GM23338 (cell line): ENCODE data around the gene PDCD7. TPM values are rescaled to one million over a fixed set of nuclear protein-coding genes. Genes with fewer than 3 reads are reported as not detected.

Experiments used
- ATAC-seq: fragments of 200-7000 bp; cut with Tn5 transposase; 3 replicates; pipeline ENCODE4 v1.9.1; 2020
- DNase-seq: peaks from one replicate; pipeline ENCODE4 v3.0.0-alpha.2; 2015; ENCODE audit warnings: low spot score
- H2AFZ ChIP-seq: fragments of 200-600 bp; sonication (generic); 2 replicates; pipeline ENCODE4 v1.8.0; 2016; ENCODE audit warnings: antibody characterized with exemption, mild to moderate bottlenecking, moderate library complexity
- H3F3A ChIP-seq: fragments of 200-600 bp; sonication (generic); replicated peaks from 2 replicates; pipeline ENCODE4 v1.8.0; 2017; ENCODE audit warnings: antibody characterized with exemption, mixed run types, low read depth
- H3K27ac ChIP-seq: fragments of 200-600 bp; sonication (generic); 2 replicates; pipeline ENCODE4 v1.6.1; 2016; ENCODE audit warnings: low read depth
- H3K27me3 ChIP-seq: fragments of 200-600 bp; sonication (generic); 2 replicates; pipeline ENCODE4 v1.8.0; 2016; ENCODE audit warnings: mild to moderate bottlenecking, mixed run types, moderate library complexity; ENCODE audit not compliant: insufficient read depth
- H3K36me3 ChIP-seq: fragments of 200-600 bp; sonication (generic); 2 replicates; pipeline ENCODE4 v1.8.0; 2016; ENCODE audit warnings: mild to moderate bottlenecking; ENCODE audit not compliant: insufficient read depth
- H3K4me1 ChIP-seq: fragments of 200-600 bp; sonication (generic); 2 replicates; pipeline ENCODE4 v1.8.0; 2016; ENCODE audit warnings: mild to moderate bottlenecking, moderate library complexity; ENCODE audit not compliant: insufficient read depth
- H3K4me2 ChIP-seq: fragments of 200-600 bp; sonication (generic); 2 replicates; pipeline ENCODE4 v1.7.1; 2017; ENCODE audit warnings: mixed run types
- H3K4me3 ChIP-seq: fragments of 200-600 bp; sonication (generic); 2 replicates; pipeline ENCODE4 v1.6.1; 2016; ENCODE audit warnings: mixed run types
- H3K79me2 ChIP-seq: fragments of 200-600 bp; sonication (generic); replicated peaks from 2 replicates; pipeline ENCODE4 v1.8.0; 2017; ENCODE audit warnings: mild to moderate bottlenecking; ENCODE audit not compliant: insufficient read depth
- H3K9me2 ChIP-seq: fragments of 200-600 bp; sonication (generic); 2 replicates; pipeline ENCODE4 v1.8.0; 2017; ENCODE audit not compliant: insufficient read depth
- H4K20me1 ChIP-seq: fragments of 200-600 bp; sonication (generic); replicated peaks from 2 replicates; pipeline ENCODE4 v1.8.0; 2017; ENCODE audit warnings: mild to moderate bottlenecking; ENCODE audit not compliant: insufficient read depth
- H3K27ac Mint-ChIP-seq: 2 replicates; pipeline ENCODE4 v1.8.0; 2020; ENCODE audit warnings: inconsistent platforms, mild to moderate bottlenecking, moderate library complexity, mixed read lengths
- H3K27me3 Mint-ChIP-seq: 3 replicates; pipeline ENCODE4 v1.8.0; 2022; ENCODE audit warnings: low read depth, mild to moderate bottlenecking, moderate library complexity, mixed read lengths, inconsistent platforms; ENCODE audit not compliant: insufficient read depth, poor library complexity
- H3K36me3 Mint-ChIP-seq: 3 replicates; pipeline ENCODE4 v1.8.0; 2021; ENCODE audit warnings: low read depth, mild to moderate bottlenecking, inconsistent platforms, moderate library complexity, mixed read lengths
- H3K4me1 Mint-ChIP-seq: 3 replicates; pipeline ENCODE4 v1.8.0; 2020; ENCODE audit warnings: mild to moderate bottlenecking, inconsistent platforms, mixed read lengths
- H3K4me3 Mint-ChIP-seq: 3 replicates; pipeline ENCODE4 v1.8.0; 2021; ENCODE audit warnings: moderate library complexity, mild to moderate bottlenecking, inconsistent platforms, mixed read lengths
- H3K9me3 Mint-ChIP-seq: 3 replicates; pipeline ENCODE4 v1.8.0; 2020; ENCODE audit warnings: moderate library complexity, mild to moderate bottlenecking, inconsistent platforms, mixed read lengths
- CREB1 ChIP-seq: fragments of 250-450 bp; sonication (Bioruptor Pico); IDR thresholded peaks from 2 replicates; pipeline ENCODE4 v1.5.0; 2020; ENCODE audit warnings: low read depth, mild to moderate bottlenecking, moderate library complexity
- CTCF ChIP-seq, 2 experiments: fragments of 200-600 bp in 1 of 2; sonication (generic) in 1 of 2; conservative IDR thresholded peaks; 2 replicates each; pipeline versions ENCODE4 v1.5.1 to v1.6.1; 2016 to 2017; ENCODE audit warnings: antibody characterized with exemption in 2 of 2, low read depth in 2 of 2, mild to moderate bottlenecking in 2 of 2, moderate library complexity in 1 of 2
- ETS1 ChIP-seq: IDR thresholded peaks from 2 replicates; pipeline ENCODE4 v1.6.1; 2016; ENCODE audit warnings: antibody characterized with exemption
- EZH2 ChIP-seq: fragments of 200-600 bp; sonication (generic); IDR thresholded peaks from one replicate; pipeline ENCODE4 v1.8.0; 2017; ENCODE audit warnings: antibody characterized with exemption, mild to moderate bottlenecking, low read depth; ENCODE audit not compliant: unreplicated experiment
- EZH2phosphoT487 ChIP-seq: fragments of 200-600 bp; sonication (generic); IDR thresholded peaks from one replicate; pipeline ENCODE4 v1.8.1; 2018; ENCODE audit warnings: antibody characterized with exemption; ENCODE audit not compliant: unreplicated experiment
- JUNB ChIP-seq: IDR thresholded peaks from one replicate; pipeline ENCODE4 v1.6.1; 2016; ENCODE audit warnings: antibody characterized with exemption; ENCODE audit not compliant: unreplicated experiment
- NANOG ChIP-seq: IDR thresholded peaks from 2 replicates; pipeline ENCODE4 v1.6.1; 2016; ENCODE audit warnings: antibody characterized with exemption, borderline replicate concordance
- POLR2AphosphoS5 ChIP-seq: IDR thresholded peaks from 2 replicates; pipeline ENCODE4 v1.6.1; 2016; ENCODE audit warnings: antibody characterized with exemption, low read depth
- STAT1 ChIP-seq: IDR thresholded peaks from one replicate; pipeline ENCODE4 v1.6.1; 2016; ENCODE audit warnings: antibody characterized with exemption; ENCODE audit not compliant: unreplicated experiment
- ZNF114 ChIP-seq: fragments of 250-450 bp; sonication (Bioruptor Pico); IDR thresholded peaks from 2 replicates; pipeline ENCODE4 v1.5.0; 2020; ENCODE audit warnings: mild to moderate bottlenecking, moderate library complexity
- ZNF331 ChIP-seq: fragments of 250-450 bp; sonication (Bioruptor Pico); IDR thresholded peaks from 2 replicates; pipeline ENCODE4 v1.5.0; 2020; ENCODE audit warnings: low read depth, mild to moderate bottlenecking, moderate library complexity
- ZNF462 ChIP-seq: fragments of 250-450 bp; sonication (Bioruptor Pico); IDR thresholded peaks from 2 replicates; pipeline ENCODE4 v1.5.0; 2020; ENCODE audit warnings: mild to moderate bottlenecking, moderate library complexity
- polyA plus RNA-seq: library from polyadenylated mRNA; unstranded; fragments of >200 nt; fragmentation: Nextera tagmentation; extraction: Ambion mirVana; gene quantifications from 2 replicates; pipeline ENCODE4 v1.2.1, GENCODE V29; 2016
- total RNA-seq: library from RNA; depleted of rRNA; stranded (reverse); fragments of >200 nt; shearing (Covaris generic); gene quantifications from 2 replicates; pipeline ENCODE4 v1.2.3, GENCODE V29; 2014
- TF ChIP-seq, protein P1 (sequence below): IDR thresholded peaks from one replicate; pipeline ENCODE4 v1.6.1; 2018; ENCODE audit warnings: antibody characterized with exemption; ENCODE audit not compliant: unreplicated experiment

The PDCD7 gene
- total and polyA plus RNA-seq, 2 experiments from 2014 or later = 16.8 to 21.2 TPM

GRCh38 chr15:65091946-65092770 is 41.5 kb downstream of the PDCD7 start:
- TF ChIP-seq ETS1 = no peak
- no peak for TF ChIP-seq CTCF (conservative IDR thresholded peaks at IDR 0.05; ENCODE audit: low read depth in 2 of 2)
- no peak for TF ChIP-seq STAT1
- TF ChIP-seq ZNF462 (CRISPR knock-in tag) = no peak
- no peak for TF ChIP-seq EZH2
- no peak for TF ChIP-seq POLR2AphosphoS5
- TF ChIP-seq JUNB = no peak
- no peak for TF ChIP-seq ZNF114 (CRISPR knock-in tag)
- TF ChIP-seq ZNF331 (CRISPR knock-in tag) = no peak
- no peak for TF ChIP-seq EZH2phosphoT487
- no peak for TF ChIP-seq CREB1 (CRISPR knock-in tag)
- TF ChIP-seq, protein P1, sequence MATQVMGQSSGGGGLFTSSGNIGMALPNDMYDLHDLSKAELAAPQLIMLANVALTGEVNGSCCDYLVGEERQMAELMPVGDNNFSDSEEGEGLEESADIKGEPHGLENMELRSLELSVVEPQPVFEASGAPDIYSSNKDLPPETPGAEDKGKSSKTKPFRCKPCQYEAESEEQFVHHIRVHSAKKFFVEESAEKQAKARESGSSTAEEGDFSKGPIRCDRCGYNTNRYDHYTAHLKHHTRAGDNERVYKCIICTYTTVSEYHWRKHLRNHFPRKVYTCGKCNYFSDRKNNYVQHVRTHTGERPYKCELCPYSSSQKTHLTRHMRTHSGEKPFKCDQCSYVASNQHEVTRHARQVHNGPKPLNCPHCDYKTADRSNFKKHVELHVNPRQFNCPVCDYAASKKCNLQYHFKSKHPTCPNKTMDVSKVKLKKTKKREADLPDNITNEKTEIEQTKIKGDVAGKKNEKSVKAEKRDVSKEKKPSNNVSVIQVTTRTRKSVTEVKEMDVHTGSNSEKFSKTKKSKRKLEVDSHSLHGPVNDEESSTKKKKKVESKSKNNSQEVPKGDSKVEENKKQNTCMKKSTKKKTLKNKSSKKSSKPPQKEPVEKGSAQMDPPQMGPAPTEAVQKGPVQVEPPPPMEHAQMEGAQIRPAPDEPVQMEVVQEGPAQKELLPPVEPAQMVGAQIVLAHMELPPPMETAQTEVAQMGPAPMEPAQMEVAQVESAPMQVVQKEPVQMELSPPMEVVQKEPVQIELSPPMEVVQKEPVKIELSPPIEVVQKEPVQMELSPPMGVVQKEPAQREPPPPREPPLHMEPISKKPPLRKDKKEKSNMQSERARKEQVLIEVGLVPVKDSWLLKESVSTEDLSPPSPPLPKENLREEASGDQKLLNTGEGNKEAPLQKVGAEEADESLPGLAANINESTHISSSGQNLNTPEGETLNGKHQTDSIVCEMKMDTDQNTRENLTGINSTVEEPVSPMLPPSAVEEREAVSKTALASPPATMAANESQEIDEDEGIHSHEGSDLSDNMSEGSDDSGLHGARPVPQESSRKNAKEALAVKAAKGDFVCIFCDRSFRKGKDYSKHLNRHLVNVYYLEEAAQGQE = no peak
- no peak for TF ChIP-seq NANOG
- Histone ChIP-seq H3K27me3 (no peaks in the 10 kb centered on the region), H3K4me3 (no peak overlapping the region), H3K27ac (no peak overlapping the region), H3K36me3 (no peaks in the 10 kb centered on the region), H3K4me1 (no peaks in the 10 kb centered on the region), H3F3A (no peaks in the 10 kb centered on the region), H2AFZ (no peak overlapping the region), H3K79me2 (no peaks in the 10 kb centered on the region), H4K20me1 (no peaks in the 10 kb centered on the region), H3K9me2 (no peaks in the 10 kb centered on the region), H3K4me2 (no peak overlapping the region)
- no peak for DNase-seq
- no peaks in the 10 kb centered on the region for H3K36me3 Mint-ChIP-seq
- H3K27me3 Mint-ChIP-seq = peaks cover 15% of the 10 kb centered on the region
- no peak overlapping the region for H3K27ac Mint-ChIP-seq
- H3K9me3 Mint-ChIP-seq = no peaks in the 10 kb centered on the region
- H3K4me3 Mint-ChIP-seq = no peak overlapping the region
- peaks cover 14% of the 10 kb centered on the region for H3K4me1 Mint-ChIP-seq
- ATAC-seq = no peak
